GM19328 (cell line): ENCODE measurements around the gene SERPINB5.

Source experiments
- ATAC-seq: cut with Tn5 transposase; IDR thresholded peaks from one replicate; pipeline ENCODE4 v1.9.1; 2021; ENCODE audit warnings: mild to moderate bottlenecking, moderate library complexity; ENCODE audit not compliant: unreplicated experiment

SERPINB5 gene

GRCh38 chr18:63520053-63520685 lies 43.4 kb downstream of the SERPINB5 start:
- ATAC-seq, result no peak

DNA sequence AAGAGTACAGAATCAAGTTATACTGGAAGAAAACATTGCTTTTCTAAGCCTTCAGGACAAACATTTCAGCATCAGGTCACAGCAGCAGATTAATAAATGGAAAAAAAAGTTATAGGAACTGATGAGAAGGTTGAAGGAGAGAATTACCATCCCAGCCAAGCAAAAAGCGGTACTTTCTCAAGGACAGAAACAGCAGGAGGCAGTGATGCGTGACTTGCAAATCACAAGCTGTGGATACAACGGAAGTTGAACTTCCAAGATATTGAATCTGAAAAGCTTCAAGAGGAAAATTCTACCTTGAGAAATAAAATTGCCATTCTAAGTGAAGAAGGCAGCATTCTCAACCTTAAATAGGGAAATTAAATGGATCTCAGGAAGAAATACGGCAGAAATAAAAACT lies 46.9 kb downstream of the SERPINB5 start:
- no peak for ATAC-seq

DNA sequence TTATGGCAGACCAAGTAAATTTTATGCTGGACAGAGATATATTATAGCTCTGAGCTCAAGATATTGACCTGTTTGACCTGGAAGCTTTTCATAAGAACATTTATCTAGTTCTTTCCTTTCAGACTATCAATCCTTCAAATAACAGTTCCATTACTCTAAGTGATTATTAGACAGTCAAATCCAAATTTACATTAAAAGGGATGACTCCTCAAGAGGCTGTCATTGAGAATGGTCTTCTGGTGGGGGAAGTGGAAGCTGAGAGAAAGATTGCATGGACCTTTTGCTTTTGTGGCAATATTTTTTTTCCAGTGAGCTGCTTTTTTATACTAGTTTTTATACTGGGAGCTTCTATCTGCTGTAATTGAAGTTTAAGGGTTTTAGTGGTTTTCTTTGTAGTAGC lies 50.5 kb downstream of the SERPINB5 start:
- ATAC-seq, result no peak

GRCh38 chr18:63528863-63529492 lies 52.2 kb downstream of the SERPINB5 start:
- ATAC-seq, result no peak

GRCh38 chr18:63532471-63532870 lies 55.7 kb downstream of the SERPINB5 start:
- ATAC-seq, result no peak

GRCh38 chr18:63534615-63535014 lies 57.9 kb downstream of the SERPINB5 start:
- ATAC-seq, result no peak

GRCh38 chr18:63539904-63540510 lies 63.2 kb downstream of the SERPINB5 start:
- no peak for ATAC-seq

DNA sequence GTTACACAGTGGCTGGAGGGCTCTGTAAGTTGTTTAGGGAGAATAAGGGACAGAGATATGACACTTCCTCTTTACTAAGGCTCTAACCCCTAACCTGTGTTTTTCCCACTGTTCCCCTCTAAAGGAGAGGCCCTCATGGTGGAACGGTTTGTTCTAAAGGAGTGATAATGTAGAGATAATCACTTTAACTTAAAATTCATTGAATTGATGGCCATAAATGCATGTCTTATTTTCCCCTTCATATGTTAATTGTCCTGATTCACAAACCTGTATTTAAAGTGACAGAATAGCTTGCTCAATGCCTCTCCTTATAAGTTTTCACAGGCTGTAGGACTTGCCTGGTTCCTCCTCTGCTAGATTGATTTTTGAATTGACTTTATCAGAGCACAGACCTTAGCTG lies 65.3 kb downstream of the SERPINB5 start, which contains the start of gene SERPINB12:
Gene SERPINB12 (plus strand): TSS at position 301 of the 400 bp plus-strand sequence. CDS start 13,791 bp downstream, outside the sequence.
- ATAC-seq, result no peak

DNA sequence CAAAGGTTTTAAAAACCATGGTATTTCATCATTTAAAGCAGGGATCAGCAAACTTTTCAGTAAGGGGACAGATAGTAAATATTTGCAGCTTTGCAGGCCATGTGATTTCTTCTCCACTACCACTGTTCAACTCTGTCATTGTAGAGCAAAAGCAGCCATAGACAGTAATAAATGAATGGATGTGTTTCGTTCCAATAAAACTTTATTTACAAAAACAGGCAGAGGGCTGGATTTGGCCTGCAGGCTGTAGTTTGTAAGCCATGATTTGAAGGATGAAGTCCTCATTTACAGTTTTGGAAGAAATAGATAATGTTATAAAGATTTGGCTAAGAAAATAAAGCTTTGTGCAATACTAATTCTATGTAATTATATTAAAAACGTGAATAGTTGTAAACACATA lies 67.3 kb downstream of the SERPINB5 start:
- no peak for ATAC-seq

- ATAC-seq, result no peak
These were observed 68.2 kb downstream of the SERPINB5 start for GRCh38 chr18:63545000-63545399.

GRCh38 chr18:63550068-63550467 lies 73.3 kb downstream of the SERPINB5 start:
- ATAC-seq, result no peak

DNA sequence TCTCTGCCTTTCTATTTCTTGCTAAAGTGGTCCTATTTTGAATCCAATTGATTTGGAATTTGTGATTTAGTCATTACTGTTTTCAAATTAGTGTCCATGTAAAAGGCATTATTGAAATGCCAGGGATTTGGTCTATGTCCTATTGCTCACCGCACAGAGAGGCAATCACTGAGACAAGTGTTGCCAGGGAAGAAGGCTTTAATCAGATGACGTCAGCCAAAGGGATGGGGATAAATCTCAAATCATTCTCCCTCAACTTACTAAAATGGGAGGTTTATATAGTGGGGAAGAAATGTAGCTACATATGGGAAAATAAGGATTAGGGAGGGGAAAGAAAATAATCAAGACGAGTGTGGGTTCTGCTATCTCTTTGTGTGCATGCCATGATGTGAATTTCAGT lies 75.0 kb downstream of the SERPINB5 start:
- ATAC-seq, result no peak

GRCh38 chr18:63552581-63552980 lies 75.8 kb downstream of the SERPINB5 start:
- no peak for ATAC-seq

DNA sequence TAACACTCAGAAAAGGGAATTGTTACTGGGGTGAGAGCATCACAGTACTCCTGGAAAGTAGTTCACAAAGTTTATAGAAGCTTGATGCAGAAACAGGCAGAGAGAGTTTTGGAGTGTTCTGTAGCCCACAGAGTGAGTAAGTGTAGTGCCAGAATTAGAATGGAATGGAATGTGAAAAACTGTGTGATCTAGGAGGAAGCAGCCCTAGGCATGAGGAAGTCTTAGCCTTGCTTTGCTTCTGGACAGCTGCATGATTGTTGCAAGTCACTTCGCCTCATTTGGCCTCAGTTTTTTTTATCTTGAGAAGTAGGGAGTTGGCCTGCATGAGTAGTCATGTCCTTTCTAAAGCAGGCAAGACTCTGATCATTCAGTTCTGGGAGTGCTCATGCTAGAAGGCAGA lies 76.3 kb downstream of the SERPINB5 start:
- no peak for ATAC-seq
